ENCODE data around the gene ZNF689.

DNA sequence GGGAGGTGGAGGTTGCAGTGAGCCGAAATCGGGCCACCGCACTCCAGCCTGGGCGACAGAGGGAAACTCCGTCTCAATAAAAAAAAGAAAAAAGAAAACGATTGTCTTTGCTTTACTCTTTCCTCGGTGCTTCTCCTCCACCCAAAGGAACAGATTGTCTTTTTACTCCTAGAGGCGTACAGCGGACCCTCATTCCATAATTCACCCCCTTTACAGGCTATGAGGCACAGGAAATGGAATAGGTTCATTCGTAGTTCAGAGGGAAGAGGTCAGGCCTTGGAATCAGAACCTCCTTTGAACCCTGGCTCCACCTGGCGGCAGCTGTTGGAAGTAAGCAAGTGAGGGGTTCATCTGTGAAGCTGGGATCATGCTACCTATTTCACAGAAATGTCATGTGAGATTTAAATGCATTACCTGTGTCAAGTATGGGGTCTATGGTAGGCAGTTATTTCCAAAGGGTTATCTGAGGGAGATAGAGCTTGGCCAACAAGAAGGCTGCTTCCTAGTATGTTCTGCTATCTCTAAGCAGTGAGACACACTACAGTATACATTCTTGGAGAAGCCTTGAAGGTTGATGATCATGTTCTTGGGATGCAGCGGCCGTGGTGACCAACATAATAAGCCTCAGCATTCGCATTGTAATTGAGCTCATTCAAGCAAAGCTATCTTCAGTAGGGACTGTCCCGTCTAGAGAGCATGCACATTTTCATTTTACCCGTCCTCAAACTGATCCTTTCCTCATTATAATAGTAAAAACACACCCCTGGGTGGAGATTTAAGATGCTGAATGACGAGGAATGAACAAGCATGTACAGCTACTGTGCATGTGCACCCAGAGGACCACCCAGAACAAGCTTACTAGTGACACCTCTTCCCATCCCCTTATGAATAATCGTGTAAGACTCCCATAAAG, 18.7 kb upstream of the ZNF689 start:
- TF ChIP-seq, protein P1, sequence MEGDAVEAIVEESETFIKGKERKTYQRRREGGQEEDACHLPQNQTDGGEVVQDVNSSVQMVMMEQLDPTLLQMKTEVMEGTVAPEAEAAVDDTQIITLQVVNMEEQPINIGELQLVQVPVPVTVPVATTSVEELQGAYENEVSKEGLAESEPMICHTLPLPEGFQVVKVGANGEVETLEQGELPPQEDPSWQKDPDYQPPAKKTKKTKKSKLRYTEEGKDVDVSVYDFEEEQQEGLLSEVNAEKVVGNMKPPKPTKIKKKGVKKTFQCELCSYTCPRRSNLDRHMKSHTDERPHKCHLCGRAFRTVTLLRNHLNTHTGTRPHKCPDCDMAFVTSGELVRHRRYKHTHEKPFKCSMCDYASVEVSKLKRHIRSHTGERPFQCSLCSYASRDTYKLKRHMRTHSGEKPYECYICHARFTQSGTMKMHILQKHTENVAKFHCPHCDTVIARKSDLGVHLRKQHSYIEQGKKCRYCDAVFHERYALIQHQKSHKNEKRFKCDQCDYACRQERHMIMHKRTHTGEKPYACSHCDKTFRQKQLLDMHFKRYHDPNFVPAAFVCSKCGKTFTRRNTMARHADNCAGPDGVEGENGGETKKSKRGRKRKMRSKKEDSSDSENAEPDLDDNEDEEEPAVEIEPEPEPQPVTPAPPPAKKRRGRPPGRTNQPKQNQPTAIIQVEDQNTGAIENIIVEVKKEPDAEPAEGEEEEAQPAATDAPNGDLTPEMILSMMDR (IDR thresholded peaks at IDR 0.05) = peak; percentile 67 to 89 (median 80)
- TF ChIP-seq POLR2A (IDR thresholded peaks at IDR 0.05) = no peak

Data from thyroid gland (tissue), 4 donors.